T-helper 1 cell (primary cell): ENCODE data around the gene MS4A7.

ENCODE experiments used
- DNase-seq, 5 donors: peaks; one replicate each; pipeline ENCODE4 v3.0.0-alpha.2; 2012 to 2020

MS4A7 gene

DNA sequence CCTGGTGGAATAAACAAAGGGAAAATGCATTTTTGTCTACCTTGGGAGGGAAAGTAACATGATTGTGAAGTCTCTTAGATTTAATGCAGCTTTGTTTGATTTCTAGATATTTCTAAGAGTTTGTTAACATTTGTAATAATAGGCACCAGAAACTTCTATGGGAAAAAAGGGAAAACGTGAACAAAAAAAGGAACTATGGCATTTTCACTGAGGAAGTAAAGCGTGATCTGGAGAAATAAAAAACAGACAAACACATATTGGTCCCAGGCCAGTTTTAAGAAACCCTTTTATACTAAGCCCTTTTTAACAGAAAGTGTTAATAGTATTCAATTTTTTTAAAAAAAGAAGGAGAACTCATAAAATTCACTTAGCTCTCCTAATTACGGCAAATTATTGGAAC lies 6.9 kb upstream of the MS4A7 start:
- no peak for DNase-seq

DNA sequence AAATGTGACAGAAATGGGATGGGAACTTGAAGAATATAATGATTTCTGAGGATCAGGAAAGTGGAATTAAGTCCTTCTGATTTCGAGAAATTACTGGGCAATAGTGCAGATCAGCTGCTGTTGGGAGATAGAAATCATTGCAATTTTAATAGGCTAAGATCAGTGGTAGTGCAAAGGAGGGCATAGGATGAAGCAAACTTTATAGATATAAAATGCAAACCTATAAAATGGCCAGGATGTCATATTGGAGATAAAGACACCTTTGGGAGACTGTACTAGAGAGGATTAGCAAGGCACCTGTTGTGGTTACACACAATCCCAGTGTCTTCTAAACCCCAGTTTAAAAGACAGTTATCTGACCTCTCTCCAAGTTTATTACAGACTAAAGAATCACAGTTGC lies 6.5 kb upstream of the MS4A7 start:
- DNase-seq: no peak

DNA sequence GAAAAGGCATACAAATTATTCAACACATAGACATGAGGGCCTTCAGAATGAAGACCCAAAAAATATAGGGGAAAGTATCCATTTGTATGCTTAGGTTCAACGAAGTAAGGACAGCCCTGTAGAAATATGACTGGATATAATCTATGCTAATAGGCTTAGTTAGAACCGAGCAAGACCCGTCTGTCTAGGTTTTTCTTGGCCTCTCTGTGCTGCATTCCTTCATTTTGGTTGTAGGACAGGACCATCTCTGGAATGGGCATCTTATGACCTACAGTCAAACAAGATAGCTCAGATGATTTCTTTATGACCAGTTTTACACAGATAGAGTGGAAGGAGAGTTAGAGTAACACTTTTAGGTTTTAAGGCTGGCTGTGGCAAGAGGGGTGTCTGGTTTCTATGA lies 5.6 kb upstream of the MS4A7 start:
- DNase-seq: no peak

DNA sequence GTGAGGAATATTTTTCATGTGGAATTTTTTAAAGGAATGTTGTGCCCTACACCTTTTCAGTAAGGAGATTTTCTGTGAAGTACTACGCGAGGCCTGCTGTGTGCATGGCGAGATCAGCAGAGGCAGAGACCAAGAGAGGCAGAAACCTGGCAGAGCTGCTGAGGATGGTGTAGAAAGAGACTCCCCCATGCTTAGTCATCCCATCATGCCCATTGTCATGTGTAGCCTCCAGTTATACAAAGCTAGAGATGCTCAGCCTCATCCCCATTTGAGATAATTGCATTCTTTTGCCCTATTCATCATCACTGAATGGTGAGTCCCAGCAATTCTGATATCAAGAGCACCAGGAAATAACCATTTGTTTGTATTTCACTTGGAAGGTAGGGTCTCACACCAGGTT lies 3.0 kb upstream of the MS4A7 start:
- no peak for DNase-seq

DNA sequence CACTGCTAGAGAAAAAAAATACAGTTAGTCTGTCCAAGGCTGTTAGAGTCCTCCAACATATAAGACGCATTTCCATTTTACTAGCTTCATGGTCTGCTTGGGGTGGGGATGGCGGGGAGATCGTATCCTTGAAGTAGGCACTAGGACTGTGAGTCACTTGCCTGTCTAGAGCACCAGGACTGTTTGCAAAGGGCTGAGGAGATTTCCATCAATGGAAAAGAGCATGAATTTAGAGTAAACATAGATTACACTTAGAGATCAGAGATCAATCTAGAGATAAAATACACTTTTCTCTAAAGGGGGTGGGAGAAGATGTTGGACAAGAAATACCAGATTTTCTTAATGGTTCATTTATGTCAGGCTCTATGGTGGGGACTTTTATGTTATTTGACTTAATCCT lies 1.7 kb upstream of the MS4A7 start:
- no peak for DNase-seq

DNA sequence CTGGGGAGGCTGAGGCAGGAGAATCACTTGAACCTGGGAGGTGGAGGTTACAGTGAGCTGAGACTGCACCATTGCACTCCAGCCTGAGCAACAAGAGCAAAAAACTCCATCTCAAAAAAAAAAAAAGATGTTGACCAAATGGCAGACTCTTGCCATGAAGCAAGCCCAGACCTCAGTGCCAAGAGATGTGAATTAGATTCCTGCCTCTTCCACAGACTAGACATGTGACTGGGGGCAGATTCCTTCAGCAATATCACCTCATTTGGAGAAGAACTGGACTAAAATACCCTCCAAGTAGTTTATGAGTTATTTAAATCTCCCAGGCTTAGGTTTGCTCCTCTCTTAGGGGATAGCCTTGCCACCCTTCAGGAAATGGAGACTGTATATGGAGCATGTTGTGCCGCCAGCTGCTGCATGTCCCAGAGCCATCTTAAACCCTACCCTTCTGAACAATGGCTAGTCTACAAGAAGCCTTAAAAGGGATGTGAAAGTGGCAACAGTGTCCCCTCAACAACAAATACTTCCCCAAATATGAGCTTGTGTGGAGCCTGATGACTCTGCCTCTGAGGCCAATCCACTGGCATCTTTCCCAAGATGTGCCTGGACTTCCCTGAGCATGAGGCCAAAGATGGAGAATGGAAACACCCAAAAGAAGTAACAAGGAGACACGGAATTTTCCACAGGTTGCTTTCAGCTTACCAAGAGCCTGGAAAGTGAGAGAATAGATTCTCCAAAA lies 763 bp upstream of the MS4A7 start:
- no peak for DNase-seq

DNA sequence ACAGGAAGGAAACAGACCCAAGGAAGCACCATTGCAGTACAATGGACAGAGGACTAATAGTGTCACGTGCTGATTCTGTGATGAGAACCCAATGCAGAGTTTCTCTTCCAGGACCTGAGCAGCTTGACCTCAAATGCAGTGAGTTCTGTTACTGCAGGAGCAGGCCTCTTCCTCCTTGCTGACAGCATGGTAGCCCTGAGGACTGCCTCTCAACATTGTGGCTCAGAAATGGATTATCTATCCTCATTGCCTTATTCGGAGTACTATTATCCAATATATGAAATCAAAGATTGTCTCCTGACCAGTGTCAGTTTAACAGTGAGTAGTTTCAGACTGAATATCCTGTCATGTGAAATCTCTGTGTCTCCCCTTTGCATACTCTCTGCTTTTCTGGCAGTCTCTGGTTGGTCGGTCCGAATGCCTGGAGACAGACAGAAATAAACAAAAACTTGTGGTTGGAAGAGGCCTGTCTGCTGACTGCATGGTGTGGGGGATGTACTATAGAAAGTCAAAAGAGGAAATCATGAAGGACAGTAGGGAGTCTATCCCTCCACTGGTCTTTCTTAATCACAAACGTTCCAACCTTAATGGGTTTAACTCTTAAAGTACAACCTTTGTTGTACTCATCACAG lies 11.1 kb downstream of the MS4A7 start:
- DNase-seq: no peak

DNA sequence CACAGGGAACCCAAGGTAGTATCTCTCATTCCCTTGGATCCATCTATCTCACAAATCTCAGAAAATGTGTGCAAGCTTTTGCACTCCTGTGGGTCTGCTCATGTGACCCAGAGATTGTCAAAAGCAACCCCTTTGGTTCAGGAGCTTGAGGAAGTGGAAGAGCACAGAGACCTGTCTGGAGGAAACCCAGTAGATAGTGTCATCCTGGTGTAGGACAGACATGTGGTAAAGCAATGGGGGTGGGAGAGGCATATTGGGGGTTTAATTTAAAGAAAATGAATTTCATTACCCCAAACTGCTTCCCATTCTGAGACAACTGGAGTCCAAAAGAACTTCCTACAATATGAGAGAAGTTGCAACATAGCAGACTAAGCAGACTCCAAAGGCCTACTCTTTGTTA lies 12.1 kb downstream of the MS4A7 start:
- no peak for DNase-seq

DNA sequence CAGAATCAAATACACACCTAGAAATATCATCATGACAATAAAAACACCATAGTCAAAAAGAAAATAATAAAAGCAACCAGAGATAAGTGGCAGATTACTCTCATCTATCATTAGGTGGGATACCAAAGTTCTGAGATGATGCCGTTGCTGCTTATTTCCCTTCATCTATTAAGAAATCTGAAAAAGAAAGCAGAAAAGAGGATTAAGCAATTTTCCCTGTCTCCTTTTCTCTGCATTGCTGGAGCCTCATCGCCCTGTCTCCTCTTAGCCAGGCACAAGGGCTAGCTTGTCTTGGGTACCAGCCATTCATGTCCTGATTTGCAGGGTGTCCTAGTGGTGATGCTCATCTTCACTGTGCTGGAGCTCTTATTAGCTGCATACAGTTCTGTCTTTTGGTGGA lies 14.0 kb downstream of the MS4A7 start:
- no peak for DNase-seq

DNA sequence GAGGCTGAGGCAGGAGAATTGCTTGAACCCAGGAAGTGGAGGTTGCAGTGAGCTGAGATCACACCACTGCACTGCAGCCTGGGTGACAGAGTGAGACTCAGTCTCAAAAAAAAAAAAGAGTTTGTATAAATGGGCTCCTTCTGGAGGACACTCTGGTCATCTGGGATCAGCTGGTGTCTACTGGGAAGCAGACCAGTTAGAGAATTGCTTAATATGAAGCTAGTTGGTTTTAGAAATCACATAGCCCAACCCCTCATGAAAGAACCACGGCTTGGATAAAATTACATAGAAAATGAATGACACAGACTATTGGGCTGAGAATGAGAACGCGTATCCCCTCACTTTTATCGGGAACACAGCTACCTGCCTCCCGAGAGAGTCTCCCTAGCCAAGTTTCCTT lies 14.7 kb downstream of the MS4A7 start:
- DNase-seq: no peak

DNA sequence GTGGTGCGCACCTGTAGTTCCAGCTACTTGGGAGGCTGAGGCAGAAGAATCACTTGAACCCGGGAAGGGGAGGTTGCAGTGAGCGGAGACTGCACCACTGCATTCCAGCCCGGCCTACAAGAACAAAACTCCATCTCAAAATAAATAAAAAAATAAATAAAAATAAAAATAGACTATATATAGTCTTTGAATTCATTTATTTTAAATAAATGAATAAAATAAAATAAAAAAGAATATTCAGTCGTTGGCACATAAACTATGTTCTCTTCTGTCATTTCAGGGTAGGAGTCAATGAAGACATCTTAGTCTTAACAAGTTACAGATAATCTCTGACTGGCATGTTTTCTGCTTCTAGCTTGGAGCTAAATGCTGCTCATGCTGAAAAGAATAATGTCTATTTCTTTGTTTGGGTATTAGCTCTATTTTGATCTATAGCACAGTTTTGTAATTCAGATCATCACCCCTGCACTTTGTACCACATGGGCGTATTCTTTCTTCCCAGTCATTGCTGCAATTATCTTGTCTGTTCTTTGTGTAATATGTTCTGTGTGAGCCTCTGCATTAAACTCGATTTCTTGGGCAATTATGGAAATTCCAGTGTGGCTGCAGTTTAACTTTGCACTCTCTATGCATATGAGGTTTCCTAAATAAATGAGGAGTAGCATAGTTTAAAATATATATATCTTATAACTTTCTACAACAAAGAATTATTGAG lies 16.5 kb downstream of the MS4A7 start:
- DNase-seq: no peak

DNA sequence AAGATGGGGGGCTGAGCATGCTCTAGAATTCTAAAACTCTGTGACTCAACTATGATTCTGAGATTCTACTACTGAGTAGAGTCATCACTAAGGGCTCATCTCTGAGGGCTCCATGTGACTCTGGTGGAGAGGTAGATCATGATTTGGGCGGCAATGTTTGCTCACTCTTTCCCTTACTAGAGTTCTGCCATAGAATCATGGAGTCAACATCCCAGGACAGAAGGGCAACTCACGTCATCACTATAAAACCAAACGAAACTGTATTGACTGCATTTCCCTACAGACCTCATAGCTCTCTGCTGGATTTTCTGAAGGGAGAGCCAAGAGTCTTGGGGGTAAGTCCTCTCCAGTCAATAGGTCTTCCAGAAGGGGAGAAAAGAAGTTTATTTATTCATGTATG lies 18.1 kb downstream of the MS4A7 start, which contains the start of gene MS4A14:
Gene MS4A14, plus strand, starts transcription at position 78 of the 400 bp plus-strand sequence. Its CDS starts 120 bp downstream, at position 198.
- no peak for DNase-seq

DNA sequence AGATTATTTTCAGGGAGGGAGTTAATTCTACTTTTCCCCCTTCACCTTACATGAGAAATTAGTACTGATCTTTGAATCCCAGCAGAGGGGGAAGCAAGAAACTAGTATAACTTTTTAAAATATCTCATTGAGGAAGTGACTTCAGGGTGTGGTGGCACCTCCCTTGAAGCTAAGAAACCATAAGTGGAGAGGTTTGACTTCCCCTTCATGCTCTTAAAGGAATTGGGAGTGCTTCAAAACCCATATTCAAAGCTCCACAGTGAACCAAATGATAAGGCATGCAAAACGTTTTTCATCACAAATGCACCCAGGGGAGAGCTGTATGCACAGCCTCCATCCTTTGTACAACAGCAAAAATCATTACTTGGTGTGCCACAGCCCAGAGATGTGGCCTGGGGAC lies 18.5 kb downstream of the MS4A7 start:
- no peak for DNase-seq

DNA sequence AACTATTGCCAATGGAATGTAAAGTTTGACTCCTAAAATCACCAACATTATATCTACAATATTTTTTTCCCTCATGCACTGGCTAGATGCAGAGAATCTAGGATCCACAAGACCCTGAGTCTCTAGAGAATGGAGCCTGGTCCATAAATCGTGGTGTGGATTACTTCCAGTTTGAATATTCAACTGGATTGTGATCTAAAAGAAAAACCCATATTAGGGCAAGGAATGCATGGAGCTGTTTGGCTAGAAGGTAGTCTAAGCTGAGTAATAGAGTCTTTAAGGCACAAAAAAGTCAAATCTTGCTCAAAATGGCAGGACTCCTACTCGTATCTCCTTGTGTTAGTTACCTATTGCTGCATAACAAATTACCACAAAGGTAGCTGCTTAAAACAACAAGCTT lies 41.7 kb downstream of the MS4A7 start:
- DNase-seq: no peak

DNA sequence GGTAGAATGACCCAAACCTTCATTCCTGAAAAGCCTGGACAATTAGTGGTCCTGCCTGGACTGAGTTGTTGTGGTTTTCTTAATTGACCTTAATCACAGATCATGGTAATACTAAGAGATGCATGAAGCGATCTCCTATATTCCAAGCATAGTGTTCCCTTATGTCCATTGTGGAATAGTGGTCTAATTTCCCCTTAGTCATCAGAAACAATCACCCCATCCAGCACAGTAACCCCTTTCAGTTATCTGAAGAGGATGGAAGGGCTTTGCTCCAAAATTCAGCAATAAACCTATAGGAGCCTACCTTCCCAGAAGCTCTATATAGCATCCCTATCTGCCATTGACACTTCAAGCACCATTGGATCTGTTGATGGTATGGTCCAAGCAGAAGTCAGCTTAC lies 44.3 kb downstream of the MS4A7 start:
- no peak for DNase-seq

DNA sequence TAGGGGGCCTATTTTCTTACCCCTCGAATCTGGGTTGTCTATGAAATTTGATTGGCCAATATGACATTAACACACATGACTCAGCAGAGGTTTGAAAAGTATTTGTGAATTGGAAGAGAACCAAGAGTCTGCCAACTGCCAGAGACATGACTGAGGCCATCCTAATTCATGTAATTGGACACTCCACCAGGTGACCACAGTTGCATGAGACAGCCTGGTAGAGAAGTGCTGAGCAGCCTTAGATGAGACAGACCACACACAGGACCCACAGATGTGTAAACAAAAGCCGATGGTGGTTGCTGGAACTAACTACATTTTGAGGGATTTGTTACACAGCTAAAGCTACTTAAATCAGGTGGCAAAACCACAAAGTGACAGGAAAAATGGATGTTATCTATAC lies 50.2 kb downstream of the MS4A7 start:
- no peak for DNase-seq

DNA sequence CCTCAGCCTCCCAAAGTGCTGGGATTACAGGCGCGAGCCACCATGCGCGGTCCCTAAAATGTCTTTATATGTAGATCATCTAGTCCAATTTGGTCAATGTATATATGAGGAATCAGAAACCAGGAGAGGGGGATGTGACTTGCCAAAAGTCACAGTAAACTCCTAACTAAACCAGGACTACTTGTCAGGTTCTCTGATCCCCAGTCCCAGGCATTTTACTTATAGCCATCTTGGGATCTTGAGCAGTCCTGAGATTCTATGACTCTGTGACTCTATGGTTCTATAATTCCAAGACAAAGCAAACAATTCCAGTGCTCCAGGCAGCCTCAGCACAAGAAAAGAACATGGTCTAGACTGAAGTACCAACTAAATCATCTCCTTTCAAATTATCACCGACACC lies 50.9 kb downstream of the MS4A7 start, which contains the start of gene MS4A5:
Gene MS4A5, plus strand, starts transcription at position 301 of the 400 bp plus-strand sequence. CDS start 103 bp downstream, outside the sequence.
- DNase-seq: no peak

DNA sequence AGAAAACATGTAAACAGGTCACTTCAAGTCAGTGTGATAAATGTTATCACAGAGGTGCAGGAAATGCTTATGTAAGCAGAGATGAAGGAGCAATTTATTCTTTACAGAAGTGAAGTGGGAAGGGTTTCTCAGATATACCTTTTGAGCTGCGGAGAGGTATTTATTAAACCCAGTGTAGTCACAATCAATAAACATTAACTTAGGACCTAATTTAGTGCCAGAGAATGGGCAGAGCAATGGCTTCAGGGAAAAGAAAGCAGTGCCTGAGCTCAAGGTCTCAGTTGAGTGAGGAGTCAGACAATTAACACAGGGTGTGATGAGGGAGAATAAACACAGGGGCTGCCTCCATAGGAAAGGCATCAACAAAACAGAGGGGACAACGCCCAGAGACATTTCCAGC lies 52.9 kb downstream of the MS4A7 start:
- no peak for DNase-seq

DNA sequence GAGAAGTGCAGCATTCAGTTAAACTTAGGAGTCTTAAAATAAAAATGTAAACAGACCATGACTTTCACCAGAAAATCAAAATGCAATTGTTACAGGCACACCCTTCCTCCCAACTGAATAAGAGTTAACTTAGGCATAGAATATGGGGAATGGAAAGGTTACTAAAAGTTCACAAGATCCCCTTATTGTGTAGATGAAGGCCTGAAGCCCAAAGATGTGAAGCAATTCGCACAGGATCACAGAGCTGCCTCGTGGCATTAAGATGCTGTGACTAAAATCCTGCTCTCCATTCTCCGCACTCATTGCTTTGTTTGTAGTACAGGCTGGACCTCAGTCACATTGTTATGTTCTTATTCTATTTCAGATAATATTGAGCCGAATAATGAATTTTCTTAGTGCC lies 55.1 kb downstream of the MS4A7 start:
- no peak for DNase-seq
